MM.1S (cell line): ENCODE measurements around the gene ZNF79.
A peak's percentile ranks its signal among the peaks of the same experiment; 100 is the strongest.

Experiments used
- DNase-seq: peaks from one replicate; pipeline ENCODE4 v3.0.0-alpha.2; 2015
- H2AFZ ChIP-seq: fragments of 300-600 bp; sonication (generic); 2 replicates; pipeline ENCODE4 v1.6.0; 2016; ENCODE audit warnings: antibody characterized with exemption, low read length
- H3F3A ChIP-seq: fragments of 300-600 bp; sonication (generic); 2 replicates; pipeline ENCODE4 v1.6.1; 2016; ENCODE audit warnings: mild to moderate bottlenecking, antibody characterized with exemption, low read length, moderate library complexity, mixed read lengths; ENCODE audit not compliant: insufficient read depth
- H3K27ac ChIP-seq: fragments of 300-600 bp; sonication (generic); 2 replicates; pipeline ENCODE4 v1.5.1; 2016; ENCODE audit warnings: mild to moderate bottlenecking, low read length
- H3K27me3 ChIP-seq: fragments of 300-600 bp; sonication (generic); replicated peaks from 2 replicates; pipeline ENCODE4 v1.6.0; 2016; ENCODE audit warnings: low read length; ENCODE audit not compliant: insufficient read depth
- H3K36me3 ChIP-seq: fragments of 300-600 bp; sonication (generic); replicated peaks from 2 replicates; pipeline ENCODE4 v1.6.1; 2016; ENCODE audit warnings: mild to moderate bottlenecking, low read length, mixed read lengths; ENCODE audit not compliant: insufficient read depth
- H3K4me1 ChIP-seq: fragments of 300-600 bp; sonication (generic); 2 replicates; pipeline ENCODE4 v1.6.1; 2016; ENCODE audit warnings: low read length, mixed read lengths
- H3K4me2 ChIP-seq: fragments of 300-600 bp; sonication (generic); 2 replicates; pipeline ENCODE4 v1.6.0; 2016; ENCODE audit warnings: low read depth, low read length
- H3K4me3 ChIP-seq: fragments of 300-600 bp; sonication (generic); 2 replicates; pipeline ENCODE4 v1.5.1; 2016; ENCODE audit warnings: low read length, mixed read lengths
- H3K79me2 ChIP-seq: fragments of 300-600 bp; sonication (generic); 2 replicates; pipeline ENCODE4 v1.6.1; 2016; ENCODE audit warnings: mixed run types, low read length, mixed read lengths
- H3K9ac ChIP-seq: fragments of 300-600 bp; sonication (generic); 2 replicates; pipeline ENCODE4 v1.6.1; 2016; ENCODE audit warnings: low read length, mixed read lengths
- H3K9me2 ChIP-seq: fragments of 300-600 bp; sonication (generic); replicated peaks from 2 replicates; pipeline ENCODE4 v1.6.1; 2016; ENCODE audit warnings: mild to moderate bottlenecking, low read length, mixed read lengths; ENCODE audit not compliant: insufficient read depth
- H3K9me3 ChIP-seq: fragments of 300-600 bp; sonication (generic); replicated peaks from 2 replicates; pipeline ENCODE4 v1.6.1; 2016; ENCODE audit warnings: mild to moderate bottlenecking, low read length, mixed read lengths; ENCODE audit not compliant: insufficient read depth
- H4K20me1 ChIP-seq: fragments of 300-600 bp; sonication (generic); 2 replicates; pipeline ENCODE4 v1.6.1; 2016; ENCODE audit warnings: mild to moderate bottlenecking, low read length, moderate library complexity, mixed read lengths; ENCODE audit not compliant: insufficient read depth
- EZH2 ChIP-seq: fragments of 300-600 bp; sonication (generic); optimal IDR thresholded peaks from 2 replicates; pipeline ENCODE3; 2017; ENCODE audit warnings: low read depth, mild to moderate bottlenecking, antibody characterized with exemption, low read length, mixed read lengths
- EZH2phosphoT487 ChIP-seq: fragments of 300-600 bp; sonication (generic); IDR thresholded peaks from 2 replicates; pipeline ENCODE4 v1.6.1; 2018; ENCODE audit warnings: antibody characterized with exemption, low read length
- TF ChIP-seq, protein P1 (sequence below): fragments of 300-600 bp; sonication (generic); IDR thresholded peaks from 2 replicates; pipeline ENCODE4 v1.5.1; 2016; ENCODE audit warnings: antibody characterized with exemption, low read length, mixed read lengths

ZNF79 gene

DNA sequence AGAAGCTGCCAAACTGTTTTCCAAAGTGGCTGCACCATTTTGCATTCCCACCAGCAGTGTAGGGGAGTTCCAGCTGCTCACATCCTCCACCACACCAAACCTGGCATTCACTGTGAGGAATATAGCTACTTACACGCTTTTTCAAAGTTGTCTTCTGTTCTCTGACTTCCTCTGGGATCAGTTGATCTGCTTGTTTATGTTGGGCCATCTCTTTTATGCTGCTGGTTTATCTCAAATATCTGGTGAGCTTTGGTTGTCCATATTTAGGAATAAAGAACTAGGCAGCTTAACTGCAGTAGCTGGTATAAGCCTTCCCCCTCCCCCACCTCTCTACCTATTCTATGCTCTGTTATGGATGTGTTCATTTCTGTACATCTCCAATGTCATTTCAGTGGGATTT lies 8.5 kb upstream of the ZNF79 start:
- Histone ChIP-seq H4K20me1 (no peaks in the 10 kb centered on the region), H3K79me2 (no peaks in the 10 kb centered on the region), H3K9me2 (no peaks in the 10 kb centered on the region), H3K4me3 (no peak overlapping the region), H3K4me2 (no peak overlapping the region), H3K27ac (no peak overlapping the region), H3K27me3 (no peaks in the 10 kb centered on the region), H3K36me3 (no peaks in the 10 kb centered on the region), H3K9me3 (no peaks in the 10 kb centered on the region), H3K4me1 (no peaks in the 10 kb centered on the region), H3F3A (no peaks in the 10 kb centered on the region), H3K9ac (no peak overlapping the region), H2AFZ (no peak overlapping the region)
- DNase-seq, result no peak
- TF ChIP-seq, protein P1, sequence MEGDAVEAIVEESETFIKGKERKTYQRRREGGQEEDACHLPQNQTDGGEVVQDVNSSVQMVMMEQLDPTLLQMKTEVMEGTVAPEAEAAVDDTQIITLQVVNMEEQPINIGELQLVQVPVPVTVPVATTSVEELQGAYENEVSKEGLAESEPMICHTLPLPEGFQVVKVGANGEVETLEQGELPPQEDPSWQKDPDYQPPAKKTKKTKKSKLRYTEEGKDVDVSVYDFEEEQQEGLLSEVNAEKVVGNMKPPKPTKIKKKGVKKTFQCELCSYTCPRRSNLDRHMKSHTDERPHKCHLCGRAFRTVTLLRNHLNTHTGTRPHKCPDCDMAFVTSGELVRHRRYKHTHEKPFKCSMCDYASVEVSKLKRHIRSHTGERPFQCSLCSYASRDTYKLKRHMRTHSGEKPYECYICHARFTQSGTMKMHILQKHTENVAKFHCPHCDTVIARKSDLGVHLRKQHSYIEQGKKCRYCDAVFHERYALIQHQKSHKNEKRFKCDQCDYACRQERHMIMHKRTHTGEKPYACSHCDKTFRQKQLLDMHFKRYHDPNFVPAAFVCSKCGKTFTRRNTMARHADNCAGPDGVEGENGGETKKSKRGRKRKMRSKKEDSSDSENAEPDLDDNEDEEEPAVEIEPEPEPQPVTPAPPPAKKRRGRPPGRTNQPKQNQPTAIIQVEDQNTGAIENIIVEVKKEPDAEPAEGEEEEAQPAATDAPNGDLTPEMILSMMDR, result no peak
- TF ChIP-seq EZH2phosphoT487, result no peak
- no peak for TF ChIP-seq EZH2

DNA sequence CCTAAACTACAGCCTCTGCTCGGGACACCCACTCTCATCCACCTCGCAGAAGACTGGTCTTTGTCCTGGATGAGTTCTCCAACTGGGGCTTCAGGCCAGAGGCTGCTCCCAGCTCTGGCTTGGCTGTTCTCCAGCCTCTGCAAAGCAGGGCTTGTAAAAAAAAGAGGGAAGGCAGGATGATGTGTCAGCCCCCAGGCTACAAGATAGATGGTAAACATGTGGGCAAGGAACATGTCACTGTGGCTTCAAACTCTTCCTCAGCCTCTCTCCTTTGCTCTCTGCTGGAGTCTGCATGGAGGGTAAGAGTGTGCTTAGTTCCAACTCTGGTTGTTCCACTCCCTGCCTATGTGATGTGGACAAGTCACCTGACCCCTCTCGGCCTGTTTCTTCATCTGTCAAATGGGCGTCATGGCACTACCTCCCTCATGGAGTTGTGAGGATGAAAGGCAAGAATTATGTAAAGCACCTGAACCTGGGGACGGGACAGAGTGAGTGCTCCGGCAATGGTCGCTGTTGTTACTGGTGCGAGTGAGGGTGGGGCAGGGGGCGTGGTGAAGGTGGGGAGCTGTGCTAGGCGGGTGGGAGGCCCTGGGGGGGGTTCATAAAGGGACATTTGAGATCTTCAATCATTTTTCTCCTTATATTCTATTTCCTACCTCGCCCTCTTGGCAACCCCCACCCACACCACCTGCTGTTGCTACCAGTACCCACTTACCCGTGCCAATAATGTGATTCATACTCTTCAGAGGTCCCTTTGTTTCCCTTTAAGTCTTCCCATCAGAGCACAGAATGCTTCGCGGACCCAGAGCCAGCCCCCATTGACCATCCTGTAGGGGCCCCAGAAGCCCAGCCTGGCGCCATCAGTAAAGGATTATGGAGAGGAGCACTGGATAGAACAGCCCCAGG lies 6.8 kb upstream of the ZNF79 start:
- Histone ChIP-seq H3F3A (no peaks in the 10 kb centered on the region), H3K4me1 (no peaks in the 10 kb centered on the region), H3K27me3 (no peaks in the 10 kb centered on the region), H3K36me3 (no peaks in the 10 kb centered on the region), H3K4me3 (no peak overlapping the region), H4K20me1 (no peaks in the 10 kb centered on the region), H3K4me2 (no peak overlapping the region), H3K27ac (no peak overlapping the region), H3K79me2 (peaks cover 3% of the 10 kb centered on the region), H3K9ac (no peak overlapping the region), H3K9me3 (no peaks in the 10 kb centered on the region), H2AFZ (no peak overlapping the region), H3K9me2 (no peaks in the 10 kb centered on the region)
- TF ChIP-seq EZH2, result no peak
- TF ChIP-seq, protein P1, result no peak
- no peak for TF ChIP-seq EZH2phosphoT487
- DNase-seq, result no peak

DNA sequence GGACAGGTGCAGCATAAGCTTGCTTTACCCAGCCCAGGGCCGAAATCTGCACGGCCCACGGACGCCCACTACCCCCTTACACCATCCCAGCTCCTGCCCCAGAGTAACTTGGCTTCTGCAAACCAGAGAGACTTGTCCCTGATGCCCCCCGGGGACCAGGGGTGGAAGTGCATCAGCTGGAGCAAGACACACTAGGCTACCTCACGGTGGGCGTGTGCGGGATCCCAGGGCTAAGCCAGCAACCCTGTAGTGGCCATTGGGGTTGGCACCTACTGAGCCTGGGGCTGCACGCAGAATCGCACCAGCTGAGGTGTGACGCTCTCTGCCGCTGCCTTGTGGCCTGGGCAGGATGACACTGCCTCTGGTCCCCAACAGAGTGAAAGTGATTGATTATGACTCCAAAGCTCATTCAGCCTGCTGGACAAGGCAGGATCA lies 6.1 kb upstream of the ZNF79 start:
- Histone ChIP-seq H3K79me2 (peaks cover 10% of the 10 kb centered on the region), H3K9ac (no peak overlapping the region), H3K4me1 (peaks cover 4% of the 10 kb centered on the region), H3K9me2 (no peaks in the 10 kb centered on the region), H3F3A (no peaks in the 10 kb centered on the region), H2AFZ (no peak overlapping the region), H3K4me3 (no peak overlapping the region), H3K36me3 (no peaks in the 10 kb centered on the region), H3K27ac (no peak overlapping the region), H3K4me2 (no peak overlapping the region), H3K9me3 (no peaks in the 10 kb centered on the region), H3K27me3 (no peaks in the 10 kb centered on the region), H4K20me1 (no peaks in the 10 kb centered on the region)
- TF ChIP-seq EZH2phosphoT487, result no peak
- no peak for TF ChIP-seq EZH2
- TF ChIP-seq, protein P1, result peak; percentile 25
- DNase-seq, result no peak
